Mesendoderm (in vitro differentiated cells): ENCODE measurements around the gene CPNE1.

Experiments
- DNase-seq: peaks from one replicate; pipeline ENCODE4 v3.0.0; 2013
- H2AK5ac ChIP-seq: 2 replicates; pipeline ENCODE4 v1.6.1; 2013; ENCODE audit warnings: low read length, inconsistent platforms
- H2BK120ac ChIP-seq: 2 replicates; pipeline ENCODE4 v1.6.1; 2013; ENCODE audit warnings: low read depth, mild to moderate bottlenecking, low read length, moderate library complexity, mixed read lengths
- H2BK15ac ChIP-seq: replicated peaks from 2 replicates; pipeline ENCODE4 v1.6.1; 2013; ENCODE audit warnings: low read depth, mild to moderate bottlenecking, moderate library complexity
- H2BK5ac ChIP-seq: 2 replicates; pipeline ENCODE4 v1.6.1; 2013; ENCODE audit warnings: low read length, inconsistent platforms
- H3K18ac ChIP-seq: 2 replicates; pipeline ENCODE4 v1.6.1; 2013; ENCODE audit warnings: mild to moderate bottlenecking, low read length, mixed read lengths
- H3K23ac ChIP-seq: one replicate; pipeline ENCODE4 v1.6.1; 2013; ENCODE audit warnings: low read length
- H3K27ac ChIP-seq: 2 replicates; pipeline ENCODE4 v1.5.1; 2013; ENCODE audit warnings: low read depth, mild to moderate bottlenecking, inconsistent platforms, low read length, moderate library complexity
- H3K27me3 ChIP-seq: 2 replicates; pipeline ENCODE4 v1.6.1; 2013; ENCODE audit warnings: low read length, control low read depth, mild to moderate bottlenecking, inconsistent platforms; ENCODE audit not compliant: insufficient read depth, poor library complexity
- H3K36me3 ChIP-seq: 2 replicates; pipeline ENCODE4 v1.6.1; 2013; ENCODE audit warnings: low read length, inconsistent platforms; ENCODE audit not compliant: control insufficient read depth, insufficient read depth
- H3K4ac ChIP-seq: one replicate; pipeline ENCODE4 v1.6.1; 2013; ENCODE audit warnings: low read depth, mild to moderate bottlenecking, low read length, moderate library complexity
- H3K4me1 ChIP-seq: 2 replicates; pipeline ENCODE4 v1.6.1; 2013; ENCODE audit warnings: low read depth, low read length, inconsistent platforms; ENCODE audit not compliant: control insufficient read depth
- H3K4me2 ChIP-seq: 2 replicates; pipeline ENCODE4 v1.6.1; 2013; ENCODE audit warnings: low read length
- H3K4me3 ChIP-seq: 2 replicates; pipeline ENCODE4 v1.5.1; 2013; ENCODE audit warnings: mild to moderate bottlenecking, low read length
- H3K56ac ChIP-seq: one replicate; pipeline ENCODE4 v1.6.1; 2013; ENCODE audit warnings: low read length
- H3K79me1 ChIP-seq: 2 replicates; pipeline ENCODE4 v1.6.1; 2013; ENCODE audit warnings: low read length, inconsistent platforms
- H3K79me2 ChIP-seq: 2 replicates; pipeline ENCODE4 v1.6.1; 2013; ENCODE audit warnings: mild to moderate bottlenecking, low read length; ENCODE audit not compliant: control insufficient read depth, insufficient read depth
- H3K9ac ChIP-seq: 2 replicates; pipeline ENCODE4 v1.6.1; 2013; ENCODE audit warnings: low read length, inconsistent platforms
- H4K5ac ChIP-seq: one replicate; pipeline ENCODE4 v1.6.1; 2013; ENCODE audit warnings: low read length
- H4K8ac ChIP-seq: one replicate; pipeline ENCODE4 v1.6.1; 2013; ENCODE audit warnings: low read depth, mild to moderate bottlenecking, control low read depth, low read length, moderate library complexity
- WGBS: extraction: QIAGEN DNeasy Blood & Tissue Kit; methylation state at CpG from one replicate; pipeline ENCODE4 v1.1.7; 2013; ENCODE audit warnings: low lambda C conversion rate, missing lambda C conversion rate; ENCODE audit not compliant: insufficient coverage; ENCODE audit errors: extremely low coverage; 5-methylcytosine and 5-hydroxymethylcytosine counted together

Gene CPNE1

GRCh38 chr20:35582741-35583404 is 81.8 kb downstream of the CPNE1 start:
- no CpG with 5 or more reads among the region's 12 CpGs for WGBS
- no peaks in the 10 kb centered on the region for H3K79me2 ChIP-seq
- H3K4me1 ChIP-seq, result no peaks in the 10 kb centered on the region
- no peak overlapping the region for H2BK120ac ChIP-seq
- no peak overlapping the region for H4K5ac ChIP-seq
- H3K4ac ChIP-seq, result no peak overlapping the region
- no peak overlapping the region for H3K23ac ChIP-seq
- no peak overlapping the region for H3K4me3 ChIP-seq
- no peaks in the 10 kb centered on the region for H3K27me3 ChIP-seq
- no peak overlapping the region for H3K56ac ChIP-seq
- no peak overlapping the region for H2BK5ac ChIP-seq
- H4K8ac ChIP-seq, result no peak overlapping the region
- no peak overlapping the region for H2AK5ac ChIP-seq
- no peaks in the 10 kb centered on the region for H3K36me3 ChIP-seq
- H3K18ac ChIP-seq, result no peak overlapping the region
- no peak overlapping the region for H3K9ac ChIP-seq
- H3K79me1 ChIP-seq, result no peaks in the 10 kb centered on the region
- H3K4me2 ChIP-seq, result no peak overlapping the region
- DNase-seq, result no peak
- no peak overlapping the region for H3K27ac ChIP-seq
- no peak overlapping the region for H2BK15ac ChIP-seq

- Histone ChIP-seq H3K27ac (no peak overlapping the region), H3K4me2 (no peak overlapping the region), H3K79me1 (no peaks in the 10 kb centered on the region), H3K23ac (no peak overlapping the region), H3K27me3 (no peaks in the 10 kb centered on the region), H2BK15ac (no peak overlapping the region), H4K5ac (no peak overlapping the region), H3K4me3 (no peak overlapping the region), H4K8ac (no peak overlapping the region), H3K18ac (no peak overlapping the region), H2BK5ac (no peak overlapping the region), H3K9ac (no peak overlapping the region), H3K4me1 (no peaks in the 10 kb centered on the region), H2AK5ac (no peak overlapping the region), H3K79me2 (no peaks in the 10 kb centered on the region), H2BK120ac (no peak overlapping the region), H3K4ac (no peak overlapping the region), H3K56ac (no peak overlapping the region), H3K36me3 (no peaks in the 10 kb centered on the region)
- DNase-seq, result no peak
- WGBS, result no CpG with 5 or more reads among the region's 7 CpGs
These were observed 82.6 kb downstream of the CPNE1 start for GRCh38 chr20:35582131-35582530.

DNA sequence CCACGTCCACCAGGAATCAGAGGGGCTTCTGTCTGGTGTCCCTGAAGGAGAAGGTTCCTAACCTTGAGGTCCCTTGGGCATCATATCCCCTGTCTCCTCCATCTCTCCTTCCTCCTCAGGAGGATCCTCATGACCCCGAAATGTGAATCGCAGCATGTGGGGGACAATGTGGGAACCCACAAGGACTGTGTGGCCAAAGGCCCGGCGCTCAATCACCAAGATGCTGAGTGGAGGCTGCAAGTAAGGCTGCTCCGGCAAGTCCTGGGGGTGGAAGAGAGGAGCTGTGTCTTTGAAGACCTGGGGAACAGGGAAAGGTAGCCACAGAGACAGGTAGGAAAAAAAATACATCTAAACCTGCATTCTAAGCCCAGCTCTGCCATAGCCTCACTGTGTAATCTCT is 85.5 kb downstream of the CPNE1 start:
- Histone ChIP-seq H4K8ac (no peak overlapping the region), H3K27me3 (no peaks in the 10 kb centered on the region), H2AK5ac (no peak overlapping the region), H3K79me1 (no peaks in the 10 kb centered on the region), H3K4ac (no peak overlapping the region), H3K23ac (no peak overlapping the region), H3K4me3 (no peak overlapping the region), H3K18ac (no peak overlapping the region), H3K56ac (no peak overlapping the region), H3K9ac (no peak overlapping the region), H3K27ac (no peak overlapping the region), H3K4me2 (no peak overlapping the region), H2BK15ac (no peak overlapping the region), H3K4me1 (no peaks in the 10 kb centered on the region), H4K5ac (no peak overlapping the region), H2BK5ac (no peak overlapping the region), H3K79me2 (no peaks in the 10 kb centered on the region), H2BK120ac (no peak overlapping the region), H3K36me3 (no peaks in the 10 kb centered on the region)
- no peak for DNase-seq
- no CpG with 5 or more reads among the region's 6 CpGs for whole genome bisulfite sequencing

DNA sequence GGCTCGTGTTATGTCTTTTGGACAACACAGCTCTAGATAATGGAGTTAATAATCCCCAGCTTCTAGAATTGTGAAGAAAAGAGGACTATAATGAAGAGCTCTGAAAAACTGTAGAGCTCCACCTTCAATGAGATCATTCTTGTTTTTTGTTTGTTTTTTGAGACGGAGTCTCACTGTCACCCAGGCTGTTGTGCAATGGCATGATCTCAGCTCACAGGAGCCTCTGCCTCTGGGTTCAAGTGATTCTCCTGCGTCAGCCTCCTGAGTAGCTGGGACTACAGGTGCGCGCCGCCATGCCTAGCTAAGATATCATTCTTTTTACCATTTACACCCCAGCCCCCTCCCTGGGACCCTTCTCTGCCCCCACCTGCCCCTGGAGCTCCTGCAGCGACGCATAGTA is 86.2 kb downstream of the CPNE1 start:
- H3K4me2 ChIP-seq, result no peak overlapping the region
- WGBS, result no CpG with 5 or more reads among the region's 8 CpGs
- H3K56ac ChIP-seq, result no peak overlapping the region

DNA sequence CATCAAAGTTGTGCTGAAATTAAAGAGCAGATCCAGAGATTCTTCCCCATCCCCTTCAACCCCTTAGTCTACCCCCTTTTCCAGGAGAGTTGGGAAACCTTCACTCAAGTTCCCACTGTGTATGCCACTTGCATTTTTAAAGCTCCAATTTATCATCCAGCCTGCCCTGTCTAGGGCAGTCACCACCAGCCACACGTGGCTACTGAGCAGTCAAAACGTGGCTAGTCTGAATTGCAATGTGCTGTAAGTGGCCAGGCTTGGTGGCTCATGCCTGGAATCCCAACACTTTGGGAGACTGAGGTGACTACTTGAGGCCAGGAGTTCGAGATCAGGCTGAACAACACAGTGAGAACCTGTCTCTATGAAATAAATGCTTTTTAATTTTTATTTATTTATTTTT is 87.9 kb downstream of the CPNE1 start:
- H2BK5ac ChIP-seq, result no peak overlapping the region
- no peak overlapping the region for H3K9ac ChIP-seq
- no peak overlapping the region for H3K56ac ChIP-seq
- H2AK5ac ChIP-seq, result no peak overlapping the region
- no peak overlapping the region for H3K27ac ChIP-seq
- no peak overlapping the region for H4K8ac ChIP-seq
- H3K18ac ChIP-seq, result no peak overlapping the region
- H3K4me2 ChIP-seq, result no peak overlapping the region
- H3K27me3 ChIP-seq, result no peaks in the 10 kb centered on the region
- no peaks in the 10 kb centered on the region for H3K36me3 ChIP-seq
- H3K23ac ChIP-seq, result no peak overlapping the region
- WGBS, result no CpG with 5 or more reads among the region's 3 CpGs
- no peak overlapping the region for H3K4ac ChIP-seq
- H2BK15ac ChIP-seq, result no peak overlapping the region
- no peaks in the 10 kb centered on the region for H3K79me2 ChIP-seq
- no peaks in the 10 kb centered on the region for H3K79me1 ChIP-seq
- H3K4me1 ChIP-seq, result no peaks in the 10 kb centered on the region
- H3K4me3 ChIP-seq, result no peak overlapping the region
- H4K5ac ChIP-seq, result no peak overlapping the region
- H2BK120ac ChIP-seq, result no peak overlapping the region
- DNase-seq, result no peak

More for the DNA sequence above, 86.2 kb downstream of the CPNE1 start:
- H3K79me1 ChIP-seq, result no peaks in the 10 kb centered on the region
- H4K8ac ChIP-seq, result no peak overlapping the region
- no peak overlapping the region for H2BK5ac ChIP-seq
- no peak for DNase-seq
- H2BK15ac ChIP-seq, result no peak overlapping the region
- no peaks in the 10 kb centered on the region for H3K36me3 ChIP-seq
- no peak overlapping the region for H2AK5ac ChIP-seq
- H3K27me3 ChIP-seq, result no peaks in the 10 kb centered on the region
- no peak overlapping the region for H3K9ac ChIP-seq
- no peak overlapping the region for H4K5ac ChIP-seq
- no peaks in the 10 kb centered on the region for H3K79me2 ChIP-seq
- H3K4me1 ChIP-seq, result no peaks in the 10 kb centered on the region
- H2BK120ac ChIP-seq, result no peak overlapping the region
- no peak overlapping the region for H3K18ac ChIP-seq
- H3K23ac ChIP-seq, result no peak overlapping the region
- H3K4me3 ChIP-seq, result no peak overlapping the region
- no peak overlapping the region for H3K4ac ChIP-seq
- H3K27ac ChIP-seq, result no peak overlapping the region
